Smooth muscle cell (in vitro differentiated cells): ENCODE results near the gene ST3GAL6. TPM values are rescaled to one million over a fixed set of nuclear protein-coding genes. Genes with fewer than 3 reads are reported as not detected.
A peak's percentile ranks its signal among the peaks of the same experiment; 100 is the strongest.

Experiments
- DNase-seq: peaks from one replicate; lab custom pipeline; 2025; ENCODE audit not compliant: unreplicated experiment; lab: John Stamatoyannopoulos, UW
- H2AFZ ChIP-seq: fragments of 200-600 bp; sonication (generic); 2 replicates; pipeline ENCODE4 v1.6.0; 2016; ENCODE audit warnings: antibody characterized with exemption, low read depth, mild to moderate bottlenecking
- H3F3A ChIP-seq: fragments of 200-600 bp; sonication (generic); 2 replicates; pipeline ENCODE4 v1.6.0; 2017; ENCODE audit warnings: antibody characterized with exemption, low read depth
- H3K27ac ChIP-seq: fragments of 200-600 bp; sonication (generic); 2 replicates; pipeline ENCODE4 v1.5.1; 2016; ENCODE audit warnings: low read depth, mild to moderate bottlenecking
- H3K27me3 ChIP-seq: fragments of 200-600 bp; sonication (generic); 2 replicates; pipeline ENCODE4 v1.6.1; 2016; ENCODE audit warnings: low read depth, mild to moderate bottlenecking
- H3K36me3 ChIP-seq: fragments of 200-600 bp; sonication (generic); 2 replicates; pipeline ENCODE4 v1.5.1; 2016; ENCODE audit warnings: low read depth
- H3K4me1 ChIP-seq: fragments of 200-600 bp; sonication (generic); 2 replicates; pipeline ENCODE4 v1.5.1; 2016; ENCODE audit warnings: low read depth
- H3K4me2 ChIP-seq: fragments of 200-600 bp; sonication (generic); 2 replicates; pipeline ENCODE4 v1.6.0; 2016; ENCODE audit warnings: mild to moderate bottlenecking
- H3K4me3 ChIP-seq: fragments of 200-600 bp; sonication (generic); 2 replicates; pipeline ENCODE4 v1.5.1; 2016; ENCODE audit warnings: mild to moderate bottlenecking
- H3K79me2 ChIP-seq: fragments of 200-600 bp; sonication (generic); 2 replicates; pipeline ENCODE4 v1.6.0; 2016; ENCODE audit warnings: low read depth, mild to moderate bottlenecking
- H3K9ac ChIP-seq: fragments of 200-600 bp; sonication (generic); 2 replicates; pipeline ENCODE4 v1.6.0; 2016; ENCODE audit warnings: low read depth
- H3K9me3 ChIP-seq: fragments of 200-600 bp; sonication (generic); replicated peaks from 2 replicates; pipeline ENCODE4 v1.5.1; 2016; ENCODE audit warnings: low read depth
- H4K20me1 ChIP-seq: fragments of 200-600 bp; sonication (generic); 2 replicates; pipeline ENCODE4 v1.6.0; 2016; ENCODE audit warnings: low read depth
- WGBS: methylation state at CpG from one replicate; pipeline ENCODE4 v1.1.7; 2016; ENCODE audit warnings: low lambda C conversion rate; 5-methylcytosine and 5-hydroxymethylcytosine counted together
- polyA plus RNA-seq: library from polyadenylated mRNA; unstranded; fragments of >200 nt; fragmentation: Nextera tagmentation; extraction: Ambion mirVana; gene quantifications from 2 replicates; pipeline ENCODE4 v1.2.1, GENCODE V29; 2016
- total RNA-seq: library from RNA; depleted of rRNA; stranded (reverse); fragments of >200 nt; gene quantifications from 2 replicates; pipeline ENCODE4 v1.2.3, GENCODE V29; 2014
- TF ChIP-seq, protein P1 (sequence below): fragments of 200-600 bp; sonication (generic); IDR thresholded peaks from 2 replicates; pipeline ENCODE4 v1.5.1; 2017; ENCODE audit warnings: borderline replicate concordance, mild to moderate bottlenecking, antibody characterized with exemption; ENCODE audit not compliant: insufficient read depth, poor library complexity, severe bottlenecking

ST3GAL6 gene, protein sequence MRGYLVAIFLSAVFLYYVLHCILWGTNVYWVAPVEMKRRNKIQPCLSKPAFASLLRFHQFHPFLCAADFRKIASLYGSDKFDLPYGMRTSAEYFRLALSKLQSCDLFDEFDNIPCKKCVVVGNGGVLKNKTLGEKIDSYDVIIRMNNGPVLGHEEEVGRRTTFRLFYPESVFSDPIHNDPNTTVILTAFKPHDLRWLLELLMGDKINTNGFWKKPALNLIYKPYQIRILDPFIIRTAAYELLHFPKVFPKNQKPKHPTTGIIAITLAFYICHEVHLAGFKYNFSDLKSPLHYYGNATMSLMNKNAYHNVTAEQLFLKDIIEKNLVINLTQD
- total RNA-seq = 29.4 and 40.7 TPM in 2 replicates
- polyA plus RNA-seq = 19.4 and 24.7 TPM in 2 replicates

DNA sequence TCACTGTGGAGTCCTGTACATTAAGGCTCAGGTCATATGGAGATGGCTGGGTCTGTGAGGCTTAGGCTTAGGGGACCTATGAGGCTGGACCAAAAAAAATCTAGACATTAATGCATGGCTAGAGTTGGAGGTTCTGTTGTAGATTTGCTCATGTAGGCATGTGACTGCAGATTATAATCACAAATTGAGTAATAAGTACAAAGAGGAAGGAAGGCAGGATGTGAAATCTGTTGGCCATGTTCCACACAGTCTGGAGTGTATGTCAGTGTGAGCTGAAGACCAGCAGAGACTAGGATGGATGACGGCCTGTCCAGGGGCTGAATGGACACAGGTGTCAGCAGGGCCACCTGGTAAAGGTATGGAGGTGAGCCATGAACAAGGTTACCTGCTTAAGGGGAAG, at the start of gene ST3GAL6:
TSS of gene ST3GAL6 (plus strand) at position 265 of the 400 bp plus-strand sequence. CDS start 5,101 bp downstream, outside the sequence.
- Histone ChIP-seq H3K4me3 (no peak within 1 kb of the TSS), H3K27me3 (no peaks in the 10 kb centered on the region), H3K36me3 (no peaks in the 10 kb centered on the region), H3K4me2 (peak within 1 kb of the TSS; percentile 50), H3F3A (no peaks in the 10 kb centered on the region), H4K20me1 (peaks cover 51% of the 10 kb centered on the region), H3K4me1 (peaks cover 7% of the 10 kb centered on the region), H3K79me2 (peaks cover 43% of the 10 kb centered on the region), H3K9ac (no peak within 1 kb of the TSS), H2AFZ (no peak within 1 kb of the TSS), H3K9me3 (no peaks in the 10 kb centered on the region), H3K27ac (no peak within 1 kb of the TSS)
- WGBS = 81% methylated on average over 1 of the region's 1 CpG
- TF ChIP-seq, protein P1, sequence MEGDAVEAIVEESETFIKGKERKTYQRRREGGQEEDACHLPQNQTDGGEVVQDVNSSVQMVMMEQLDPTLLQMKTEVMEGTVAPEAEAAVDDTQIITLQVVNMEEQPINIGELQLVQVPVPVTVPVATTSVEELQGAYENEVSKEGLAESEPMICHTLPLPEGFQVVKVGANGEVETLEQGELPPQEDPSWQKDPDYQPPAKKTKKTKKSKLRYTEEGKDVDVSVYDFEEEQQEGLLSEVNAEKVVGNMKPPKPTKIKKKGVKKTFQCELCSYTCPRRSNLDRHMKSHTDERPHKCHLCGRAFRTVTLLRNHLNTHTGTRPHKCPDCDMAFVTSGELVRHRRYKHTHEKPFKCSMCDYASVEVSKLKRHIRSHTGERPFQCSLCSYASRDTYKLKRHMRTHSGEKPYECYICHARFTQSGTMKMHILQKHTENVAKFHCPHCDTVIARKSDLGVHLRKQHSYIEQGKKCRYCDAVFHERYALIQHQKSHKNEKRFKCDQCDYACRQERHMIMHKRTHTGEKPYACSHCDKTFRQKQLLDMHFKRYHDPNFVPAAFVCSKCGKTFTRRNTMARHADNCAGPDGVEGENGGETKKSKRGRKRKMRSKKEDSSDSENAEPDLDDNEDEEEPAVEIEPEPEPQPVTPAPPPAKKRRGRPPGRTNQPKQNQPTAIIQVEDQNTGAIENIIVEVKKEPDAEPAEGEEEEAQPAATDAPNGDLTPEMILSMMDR = no peak
- no peak for DNase-seq

DNA sequence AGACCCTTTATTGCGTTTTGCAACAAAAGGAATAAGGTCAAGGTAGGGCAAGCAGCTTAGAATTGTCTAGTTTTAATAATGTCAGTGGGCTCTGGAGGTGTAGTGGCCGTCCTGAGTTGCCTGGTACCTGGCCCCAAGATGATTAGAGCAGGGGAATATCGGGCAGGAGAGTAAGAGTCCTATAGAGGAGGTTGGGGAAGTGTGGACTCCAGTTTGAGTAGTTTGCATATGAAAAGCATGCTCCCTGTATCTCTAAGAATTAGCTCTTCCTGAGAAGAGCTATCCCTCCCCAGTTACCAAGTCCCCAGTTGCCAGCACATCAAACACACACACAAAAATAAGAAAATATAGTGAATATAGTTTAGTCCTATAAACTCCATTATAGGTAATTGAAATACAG, 49.2 kb upstream of the ST3GAL6 start:
- no peaks in the 10 kb centered on the region for H3K9me3 ChIP-seq
- no peak overlapping the region for H3K27ac ChIP-seq
- H2AFZ ChIP-seq = no peak overlapping the region
- H3K9ac ChIP-seq = no peak overlapping the region
- H3K36me3 ChIP-seq = no peaks in the 10 kb centered on the region
- TF ChIP-seq, protein P1 = no peak
- H3K4me1 ChIP-seq = peaks cover 6% of the 10 kb centered on the region
- 86% methylated on average over 3 of the region's 3 CpGs for WGBS
- H3K27me3 ChIP-seq = no peaks in the 10 kb centered on the region
- no peak overlapping the region for H3K4me3 ChIP-seq
- no peak for DNase-seq
- no peak overlapping the region for H3K4me2 ChIP-seq
- no peaks in the 10 kb centered on the region for H3K79me2 ChIP-seq
- H3F3A ChIP-seq = peaks cover 9% of the 10 kb centered on the region
- no peaks in the 10 kb centered on the region for H4K20me1 ChIP-seq

DNA sequence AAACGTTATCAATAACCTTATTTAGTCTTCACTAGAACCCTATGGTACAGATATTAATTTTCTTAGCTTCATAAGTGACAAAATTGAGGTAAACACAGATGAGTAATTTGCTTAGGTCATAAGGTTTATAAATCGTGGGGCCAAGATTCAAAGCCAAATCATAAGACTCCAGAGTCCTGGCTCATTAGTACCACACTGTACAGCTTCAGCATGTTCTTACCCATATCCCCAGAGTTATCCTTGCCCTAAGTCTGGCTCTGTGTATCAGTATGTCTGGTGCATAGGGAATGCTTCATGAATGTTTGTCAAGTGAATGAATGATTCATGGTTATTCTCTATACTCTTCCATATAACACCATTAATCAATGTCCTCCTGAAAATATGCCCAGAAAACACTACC, 45.6 kb upstream of the ST3GAL6 start:
- H3K9me3 ChIP-seq = no peaks in the 10 kb centered on the region
- H4K20me1 ChIP-seq = no peaks in the 10 kb centered on the region
- no peaks in the 10 kb centered on the region for H3K36me3 ChIP-seq
- WGBS = 85% methylated on average over 2 of the region's 2 CpGs
- TF ChIP-seq, protein P1 = no peak
- no peaks in the 10 kb centered on the region for H3K79me2 ChIP-seq
- H3K27ac ChIP-seq = no peak overlapping the region
- H3K9ac ChIP-seq = no peak overlapping the region
- H2AFZ ChIP-seq = no peak overlapping the region
- H3K4me3 ChIP-seq = no peak overlapping the region
- no peak overlapping the region for H3K4me2 ChIP-seq
- peaks cover 11% of the 10 kb centered on the region for H3F3A ChIP-seq
- no peaks in the 10 kb centered on the region for H3K4me1 ChIP-seq
- no peaks in the 10 kb centered on the region for H3K27me3 ChIP-seq
- no peak for DNase-seq

DNA sequence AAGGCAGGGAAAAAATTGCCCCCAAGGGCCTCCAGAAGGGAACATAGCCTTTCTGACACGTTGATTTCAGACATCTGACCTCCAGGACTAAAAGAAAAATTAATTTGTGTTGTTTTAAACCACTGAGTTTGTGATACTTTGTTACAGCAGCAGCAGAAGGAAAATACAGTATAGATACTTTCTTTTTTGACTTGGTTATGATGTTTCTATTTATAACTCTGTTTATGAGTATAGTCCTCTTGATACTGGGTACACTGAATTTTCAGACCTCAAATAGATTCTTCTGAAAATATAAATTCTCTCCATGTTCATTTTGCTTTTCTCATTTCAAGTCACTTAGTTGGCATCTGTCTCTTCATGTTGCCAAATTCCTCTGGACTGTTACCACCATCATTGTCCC, 44.4 kb upstream of the ST3GAL6 start:
- Histone ChIP-seq H3K9ac (no peak overlapping the region), H3K4me1 (no peaks in the 10 kb centered on the region), H3K27me3 (no peaks in the 10 kb centered on the region), H3K36me3 (no peaks in the 10 kb centered on the region), H3K4me2 (no peak overlapping the region), H3K79me2 (no peaks in the 10 kb centered on the region), H3K27ac (no peak overlapping the region), H3K4me3 (no peak overlapping the region), H3F3A (peaks cover 11% of the 10 kb centered on the region), H3K9me3 (no peaks in the 10 kb centered on the region), H4K20me1 (no peaks in the 10 kb centered on the region), H2AFZ (no peak overlapping the region)
- TF ChIP-seq, protein P1 = no peak
- 90% methylated on average over 1 of the region's 1 CpG for WGBS
- DNase-seq = no peak
